Inflammatory macrophage treated with lipopolysaccharide for 4 hours (primary cell): Measurements from ENCODE around the gene CPNE9.

ENCODE experiments used
- DNase-seq: peaks from one replicate; pipeline ENCODE4 v3.0.0-alpha.2; 2020

CPNE9 gene

GRCh38 chr3:9703736-9704346, at the start of gene CPNE9:
Gene CPNE9, plus strand, starts transcription at chr3:9703833. Its CDS starts 164 bp downstream, at chr3:9703997.
- no peak for DNase-seq

- DNase-seq, result no peak
These were observed 43.8 kb upstream of the CPNE9 start for GRCh38 chr3:9659849-9660248.

- DNase-seq, result no peak
These were observed 42.7 kb upstream of the CPNE9 start for GRCh38 chr3:9660972-9661371.

GRCh38 chr3:9664119-9664751, 39.4 kb upstream of the CPNE9 start:
- no peak for DNase-seq

GRCh38 chr3:9666704-9667445, 36.8 kb upstream of the CPNE9 start:
- DNase-seq, result no peak

- no peak for DNase-seq
These were observed 34.4 kb upstream of the CPNE9 start for GRCh38 chr3:9669277-9669676.

GRCh38 chr3:9669720-9670432, 33.8 kb upstream of the CPNE9 start:
- no peak for DNase-seq

GRCh38 chr3:9673082-9673481, 30.6 kb upstream of the CPNE9 start:
- no peak for DNase-seq

- DNase-seq, result no peak
These were observed 29.9 kb upstream of the CPNE9 start for GRCh38 chr3:9673752-9674151.

- DNase-seq, result no peak
These were observed 27.8 kb upstream of the CPNE9 start for GRCh38 chr3:9675736-9676290.

- DNase-seq, result peak; percentile 62
These were observed 26.8 kb upstream of the CPNE9 start for GRCh38 chr3:9676785-9677184.

GRCh38 chr3:9678493-9678892, 25.1 kb upstream of the CPNE9 start:
- no peak for DNase-seq

GRCh38 chr3:9679476-9680080, 24.1 kb upstream of the CPNE9 start:
- DNase-seq, result no peak

- DNase-seq, result no peak
These were observed 22.5 kb upstream of the CPNE9 start for GRCh38 chr3:9681011-9681722.

- no peak for DNase-seq
These were observed 21.9 kb upstream of the CPNE9 start for GRCh38 chr3:9681723-9682081.

- no peak for DNase-seq
These were observed 21.5 kb upstream of the CPNE9 start for GRCh38 chr3:9682096-9682495.

- DNase-seq, result no peak
These were observed 20.2 kb upstream of the CPNE9 start for GRCh38 chr3:9683426-9683825.

- DNase-seq, result no peak
These were observed 18.2 kb upstream of the CPNE9 start for GRCh38 chr3:9685216-9686049.

GRCh38 chr3:9686050-9686550, 17.5 kb upstream of the CPNE9 start:
- DNase-seq, result no peak

- DNase-seq, result no peak
These were observed 16.9 kb upstream of the CPNE9 start for GRCh38 chr3:9686703-9687102.

- DNase-seq, result no peak
These were observed 16.1 kb upstream of the CPNE9 start for GRCh38 chr3:9687514-9687913.
